Progenitor cell of endocrine pancreas (in vitro differentiated cells): ENCODE results near the gene TLR4. TPM values are rescaled to one million over a fixed set of nuclear protein-coding genes. Genes with fewer than 3 reads are reported as not detected.

Experiments
- DNase-seq: peaks from one replicate; pipeline ENCODE4 v3.0.0; 2021; ENCODE audit warnings: low spot score; ENCODE audit not compliant: unreplicated experiment
- H3K27ac Mint-ChIP-seq: 2 replicates; pipeline ENCODE4 v1.8.0; 2021; ENCODE audit warnings: mild to moderate bottlenecking, moderate library complexity, mixed read lengths
- H3K27me3 Mint-ChIP-seq: 2 replicates; pipeline ENCODE4 v1.8.0; 2021; ENCODE audit warnings: mixed read lengths
- H3K36me3 Mint-ChIP-seq: 2 replicates; pipeline ENCODE4 v1.8.0; 2022; ENCODE audit warnings: mixed read lengths; ENCODE audit not compliant: insufficient read depth
- H3K4me1 Mint-ChIP-seq: 2 replicates; pipeline ENCODE4 v1.8.0; 2021; ENCODE audit warnings: low read depth, mixed read lengths
- H3K4me3 Mint-ChIP-seq: 2 replicates; pipeline ENCODE4 v1.8.0; 2021; ENCODE audit warnings: low read depth, mild to moderate bottlenecking, moderate library complexity, mixed read lengths
- H3K9me3 Mint-ChIP-seq: 2 replicates; pipeline ENCODE4 v1.8.0; 2021; ENCODE audit warnings: low read depth, mixed read lengths
- total RNA-seq: library from RNA; stranded (reverse); gene quantifications from 2 replicates; pipeline ENCODE4 v1.2.1, GENCODE V29; 2021
- TF ChIP-seq, protein P1 (sequence below): fragments of 200-600 bp; sonication (generic); IDR thresholded peaks from one replicate; pipeline ENCODE4 v1.5.0; 2021; ENCODE audit warnings: antibody characterized with exemption, mild to moderate bottlenecking; ENCODE audit not compliant: unreplicated experiment

The TLR4 gene
- total RNA-seq, 1 donor from 2014 or later = not detected

DNA sequence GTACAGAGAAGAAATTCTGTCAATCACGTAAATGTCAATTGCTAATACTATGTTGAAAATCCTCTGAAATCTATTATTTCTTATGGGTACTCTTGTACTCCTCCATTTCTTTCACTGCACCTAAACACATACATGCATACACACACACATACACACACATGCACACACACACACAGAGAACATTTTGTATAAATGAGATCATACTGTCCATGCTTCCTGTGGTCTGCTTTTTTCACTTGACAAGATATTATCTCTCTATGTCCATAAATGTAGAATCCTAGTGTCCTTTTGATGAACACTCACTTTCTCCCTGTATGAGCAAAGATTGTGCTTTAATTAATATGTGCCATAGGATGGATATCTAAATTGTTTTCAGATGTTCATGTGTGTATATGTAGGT, 32.7 kb upstream of the TLR4 start:
- DNase-seq = no peak
- H3K4me3 Mint-ChIP-seq = no peak overlapping the region
- H3K27ac Mint-ChIP-seq = no peak overlapping the region
- H3K9me3 Mint-ChIP-seq = no peaks in the 10 kb centered on the region
- no peaks in the 10 kb centered on the region for H3K36me3 Mint-ChIP-seq
- TF ChIP-seq, protein P1, sequence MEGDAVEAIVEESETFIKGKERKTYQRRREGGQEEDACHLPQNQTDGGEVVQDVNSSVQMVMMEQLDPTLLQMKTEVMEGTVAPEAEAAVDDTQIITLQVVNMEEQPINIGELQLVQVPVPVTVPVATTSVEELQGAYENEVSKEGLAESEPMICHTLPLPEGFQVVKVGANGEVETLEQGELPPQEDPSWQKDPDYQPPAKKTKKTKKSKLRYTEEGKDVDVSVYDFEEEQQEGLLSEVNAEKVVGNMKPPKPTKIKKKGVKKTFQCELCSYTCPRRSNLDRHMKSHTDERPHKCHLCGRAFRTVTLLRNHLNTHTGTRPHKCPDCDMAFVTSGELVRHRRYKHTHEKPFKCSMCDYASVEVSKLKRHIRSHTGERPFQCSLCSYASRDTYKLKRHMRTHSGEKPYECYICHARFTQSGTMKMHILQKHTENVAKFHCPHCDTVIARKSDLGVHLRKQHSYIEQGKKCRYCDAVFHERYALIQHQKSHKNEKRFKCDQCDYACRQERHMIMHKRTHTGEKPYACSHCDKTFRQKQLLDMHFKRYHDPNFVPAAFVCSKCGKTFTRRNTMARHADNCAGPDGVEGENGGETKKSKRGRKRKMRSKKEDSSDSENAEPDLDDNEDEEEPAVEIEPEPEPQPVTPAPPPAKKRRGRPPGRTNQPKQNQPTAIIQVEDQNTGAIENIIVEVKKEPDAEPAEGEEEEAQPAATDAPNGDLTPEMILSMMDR = no peak
- no peaks in the 10 kb centered on the region for H3K4me1 Mint-ChIP-seq
- H3K27me3 Mint-ChIP-seq = peaks cover 6% of the 10 kb centered on the region

DNA sequence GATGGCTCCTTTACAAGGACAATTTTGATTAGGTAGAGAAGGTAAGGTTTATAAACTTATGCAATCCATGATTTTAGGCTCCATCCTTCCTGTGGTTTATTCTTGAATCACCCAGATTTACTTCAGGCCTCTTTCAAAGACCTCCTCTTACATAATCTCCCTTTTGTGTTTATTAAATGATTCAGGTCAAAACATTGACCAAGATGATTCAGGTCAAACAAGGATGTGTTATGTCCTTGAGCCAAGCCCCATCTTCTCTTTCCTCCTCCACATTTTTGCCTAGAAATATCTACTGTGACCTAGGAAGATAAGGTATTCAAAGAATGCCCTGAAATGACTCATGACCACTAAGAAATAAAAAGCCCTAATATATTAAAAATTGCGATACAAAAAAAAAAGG, 31.8 kb upstream of the TLR4 start:
- Mint-ChIP-seq H3K4me3 (no peak overlapping the region), H3K27ac (no peak overlapping the region), H3K36me3 (no peaks in the 10 kb centered on the region), H3K4me1 (no peaks in the 10 kb centered on the region), H3K27me3 (peaks cover 6% of the 10 kb centered on the region), H3K9me3 (no peaks in the 10 kb centered on the region)
- TF ChIP-seq, protein P1 = no peak
- DNase-seq = no peak

- Mint-ChIP-seq H3K4me1 (no peaks in the 10 kb centered on the region), H3K27me3 (peaks cover 6% of the 10 kb centered on the region), H3K36me3 (no peaks in the 10 kb centered on the region), H3K27ac (no peak overlapping the region), H3K9me3 (no peaks in the 10 kb centered on the region), H3K4me3 (no peak overlapping the region)
- DNase-seq = no peak
- TF ChIP-seq, protein P1 = no peak
These were observed 26.6 kb upstream of the TLR4 start for GRCh38 chr9:117677572-117677971.

DNA sequence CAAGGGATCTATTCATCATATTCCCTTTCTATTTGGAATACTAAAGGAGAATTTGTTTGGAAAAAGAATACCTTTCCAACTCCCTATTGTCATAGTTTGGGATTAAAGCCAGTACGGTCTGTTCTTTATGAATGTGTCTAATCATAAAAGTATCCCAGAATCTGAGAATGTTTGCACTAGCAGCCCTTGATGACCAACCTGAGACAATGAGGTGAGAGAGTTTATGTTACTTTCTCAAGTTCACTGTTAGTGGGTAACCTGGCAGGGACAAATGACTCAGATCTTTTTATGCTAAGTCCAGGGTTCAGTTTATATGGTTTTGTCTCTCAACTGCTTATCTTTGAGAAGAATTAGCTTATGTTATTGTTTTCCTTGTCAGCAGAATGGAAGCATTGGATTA, 25.3 kb upstream of the TLR4 start:
- H3K27me3 Mint-ChIP-seq = no peaks in the 10 kb centered on the region
- no peaks in the 10 kb centered on the region for H3K9me3 Mint-ChIP-seq
- H3K27ac Mint-ChIP-seq = no peak overlapping the region

DNA sequence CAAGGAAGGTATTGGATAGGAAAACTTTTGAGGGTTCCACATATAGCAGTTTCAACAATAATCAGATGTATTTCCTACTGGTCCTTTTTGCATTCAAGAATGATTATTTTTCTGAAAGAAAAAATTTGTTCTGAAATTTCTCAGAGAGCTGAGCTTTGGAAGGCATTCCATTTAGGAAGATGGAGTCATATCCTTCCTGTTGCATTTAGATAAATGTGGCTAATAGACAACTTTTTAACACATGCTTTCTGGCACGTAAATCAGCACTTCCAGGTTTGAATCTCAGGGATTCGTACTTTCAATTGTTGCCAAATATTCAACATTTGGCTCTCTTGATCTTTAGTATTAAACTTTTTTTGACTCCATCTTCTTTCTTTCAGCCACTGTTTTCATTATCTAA, 24.8 kb upstream of the TLR4 start:
- Mint-ChIP-seq H3K9me3 (no peaks in the 10 kb centered on the region), H3K27me3 (no peaks in the 10 kb centered on the region), H3K4me1 (no peaks in the 10 kb centered on the region), H3K36me3 (no peaks in the 10 kb centered on the region), H3K4me3 (no peak overlapping the region), H3K27ac (no peak overlapping the region)
- DNase-seq = no peak
- TF ChIP-seq, protein P1 = no peak

More for the DNA sequence above, 25.3 kb upstream of the TLR4 start:
- Mint-ChIP-seq H3K4me1 (no peaks in the 10 kb centered on the region), H3K4me3 (no peak overlapping the region), H3K36me3 (no peaks in the 10 kb centered on the region)
- TF ChIP-seq, protein P1 = no peak
- no peak for DNase-seq

DNA sequence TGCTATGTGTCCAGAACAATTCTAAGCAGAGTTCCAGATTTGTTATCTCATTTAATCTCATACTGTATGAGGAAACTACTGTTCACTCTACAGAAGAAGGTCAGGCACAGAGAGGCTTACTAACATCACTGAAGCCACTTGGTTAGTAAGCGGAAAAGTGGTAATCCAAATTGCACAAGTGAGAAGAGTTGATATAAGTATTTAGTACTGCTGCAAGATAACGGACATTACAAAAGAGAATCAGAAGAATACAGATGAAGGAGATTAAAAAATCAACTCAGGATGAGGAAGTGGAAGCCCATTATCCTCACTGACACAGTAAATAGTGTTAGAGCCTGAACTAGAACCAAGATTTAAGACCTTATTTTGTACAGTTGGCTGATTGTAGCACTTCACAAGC, 22.3 kb upstream of the TLR4 start:
- no peaks in the 10 kb centered on the region for H3K27me3 Mint-ChIP-seq
- H3K4me1 Mint-ChIP-seq = no peaks in the 10 kb centered on the region
- no peak for DNase-seq
- H3K27ac Mint-ChIP-seq = no peak overlapping the region
- H3K4me3 Mint-ChIP-seq = no peak overlapping the region
- no peaks in the 10 kb centered on the region for H3K9me3 Mint-ChIP-seq
- TF ChIP-seq, protein P1 = no peak
- no peaks in the 10 kb centered on the region for H3K36me3 Mint-ChIP-seq
